HEK293T (cell line): ENCODE results near the gene SELENOP.

ENCODE experiments used
- CTCF ChIA-PET: fragments of 350-600 bp; formaldehyde crosslinking; extraction: SDS; loops from one replicate; lab custom pipeline; 2021; ENCODE audit warnings: antibody characterized with exemption, inconsistent platforms; lab: Yijun Ruan, JAX
- POLR2A ChIA-PET: fragments of 350-600 bp; formaldehyde crosslinking; extraction: SDS; loops from one replicate; lab custom pipeline; 2020; ENCODE audit warnings: antibody characterized with exemption, inconsistent platforms; lab: Yijun Ruan, JAX
- DNase-seq: peaks from one replicate; pipeline ENCODE4 v3.0.0; 2012; ENCODE audit warnings: mixed read lengths; ENCODE audit errors: extremely low spot score
- ARNT ChIP-seq: fragments of 450-650 bp; IDR thresholded peaks from 2 replicates; pipeline ENCODE4 v1.6.1; 2017; ENCODE audit warnings: mild to moderate bottlenecking
- BHLHE40 ChIP-seq: fragments of 450-650 bp; IDR thresholded peaks from 2 replicates; pipeline ENCODE4 v1.6.1; 2016; ENCODE audit warnings: mild to moderate bottlenecking, moderate library complexity, borderline replicate concordance
- CTBP1 ChIP-seq: fragments of 450-650 bp; IDR thresholded peaks from 2 replicates; pipeline ENCODE4 v1.6.1; 2016; ENCODE audit warnings: borderline replicate concordance
- ELF4 ChIP-seq: fragments of 450-650 bp; IDR thresholded peaks from 2 replicates; pipeline ENCODE4 v1.6.1; 2017; ENCODE audit warnings: antibody characterized with exemption
- FOXA1 ChIP-seq: fragments of 450-650 bp; IDR thresholded peaks from 2 replicates; pipeline ENCODE4 v1.6.1; 2016; ENCODE audit warnings: mild to moderate bottlenecking
- FOXK2 ChIP-seq: fragments of 450-650 bp; IDR thresholded peaks from 2 replicates; pipeline ENCODE4 v1.6.1; 2016; ENCODE audit warnings: mild to moderate bottlenecking
- FOXM1 ChIP-seq: fragments of 450-650 bp; IDR thresholded peaks from 2 replicates; pipeline ENCODE4 v1.6.1; 2017; ENCODE audit warnings: mild to moderate bottlenecking, borderline replicate concordance
- HDGF ChIP-seq: fragments of 450-650 bp; IDR thresholded peaks from 2 replicates; pipeline ENCODE4 v1.6.1; 2017; ENCODE audit warnings: antibody characterized with exemption, borderline replicate concordance
- L3MBTL2 ChIP-seq: fragments of 450-650 bp; conservative IDR thresholded peaks from 2 replicates; pipeline ENCODE4 v1.6.1; 2016; ENCODE audit warnings: mild to moderate bottlenecking
- LEF1 ChIP-seq: fragments of 450-650 bp; IDR thresholded peaks from 2 replicates; pipeline ENCODE4 v1.6.1; 2017; ENCODE audit warnings: mild to moderate bottlenecking, borderline replicate concordance
- NFRKB ChIP-seq: fragments of 450-650 bp; IDR thresholded peaks from 2 replicates; pipeline ENCODE4 v1.6.1; 2016; ENCODE audit warnings: mild to moderate bottlenecking, moderate library complexity
- SP1 ChIP-seq: fragments of 450-650 bp; IDR thresholded peaks from 2 replicates; pipeline ENCODE4 v1.6.1; 2017
- SUZ12 ChIP-seq: fragments of 450-650 bp; IDR thresholded peaks from 2 replicates; pipeline ENCODE4 v1.6.1; 2016; ENCODE audit warnings: mild to moderate bottlenecking
- TARDBP ChIP-seq: fragments of 450-650 bp; IDR thresholded peaks from 2 replicates; pipeline ENCODE4 v1.6.1; 2016
- ZNF384 ChIP-seq: fragments of 450-650 bp; IDR thresholded peaks from 2 replicates; pipeline ENCODE4 v1.6.1; 2016
- TF ChIP-seq, protein P1 (sequence below): fragments of 450-650 bp; IDR thresholded peaks from 2 replicates; pipeline ENCODE4 v1.6.1; 2016

SELENOP gene

DNA sequence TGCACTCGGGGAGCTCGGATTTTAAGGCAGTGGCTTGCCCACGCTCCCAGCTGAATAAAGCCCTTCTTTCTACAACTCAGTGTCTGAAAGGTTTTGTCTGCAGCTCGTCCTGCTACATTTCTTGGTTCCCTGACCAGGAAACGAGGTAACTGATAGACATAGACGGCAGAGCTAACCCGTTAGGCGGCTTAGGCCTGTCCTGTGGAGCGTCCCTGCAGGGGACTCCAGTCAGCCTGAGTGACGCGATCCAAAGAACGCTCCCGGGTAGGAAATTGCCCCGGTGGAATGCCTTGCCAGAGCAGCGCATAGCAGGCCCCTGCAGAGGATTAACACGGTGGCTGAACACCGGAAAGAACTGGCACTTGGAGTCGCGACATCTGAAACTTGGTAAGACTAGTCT lies 1.8 kb upstream of the SELENOP start:
- no peak for DNase-seq
- TF ChIP-seq LEF1: no peak
- no peak for TF ChIP-seq SP1
- no peak for TF ChIP-seq ELF4
- no peak for TF ChIP-seq FOXK2
- no peak for TF ChIP-seq HDGF
- no peak for TF ChIP-seq TARDBP
- TF ChIP-seq FOXA1: no peak
- TF ChIP-seq SUZ12: no peak
- TF ChIP-seq ZNF384: no peak
- no peak for TF ChIP-seq NFRKB
- no peak for TF ChIP-seq CTBP1
- no peak for TF ChIP-seq FOXM1
- TF ChIP-seq ARNT: no peak
- no peak for TF ChIP-seq BHLHE40
- no peak for TF ChIP-seq L3MBTL2
- TF ChIP-seq, protein P1, sequence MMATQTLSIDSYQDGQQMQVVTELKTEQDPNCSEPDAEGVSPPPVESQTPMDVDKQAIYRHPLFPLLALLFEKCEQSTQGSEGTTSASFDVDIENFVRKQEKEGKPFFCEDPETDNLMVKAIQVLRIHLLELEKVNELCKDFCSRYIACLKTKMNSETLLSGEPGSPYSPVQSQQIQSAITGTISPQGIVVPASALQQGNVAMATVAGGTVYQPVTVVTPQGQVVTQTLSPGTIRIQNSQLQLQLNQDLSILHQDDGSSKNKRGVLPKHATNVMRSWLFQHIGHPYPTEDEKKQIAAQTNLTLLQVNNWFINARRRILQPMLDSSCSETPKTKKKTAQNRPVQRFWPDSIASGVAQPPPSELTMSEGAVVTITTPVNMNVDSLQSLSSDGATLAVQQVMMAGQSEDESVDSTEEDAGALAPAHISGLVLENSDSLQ: no peak
- CTCF ChIA-PET: no interaction called here
- POLR2A ChIA-PET: no interaction called here

DNA sequence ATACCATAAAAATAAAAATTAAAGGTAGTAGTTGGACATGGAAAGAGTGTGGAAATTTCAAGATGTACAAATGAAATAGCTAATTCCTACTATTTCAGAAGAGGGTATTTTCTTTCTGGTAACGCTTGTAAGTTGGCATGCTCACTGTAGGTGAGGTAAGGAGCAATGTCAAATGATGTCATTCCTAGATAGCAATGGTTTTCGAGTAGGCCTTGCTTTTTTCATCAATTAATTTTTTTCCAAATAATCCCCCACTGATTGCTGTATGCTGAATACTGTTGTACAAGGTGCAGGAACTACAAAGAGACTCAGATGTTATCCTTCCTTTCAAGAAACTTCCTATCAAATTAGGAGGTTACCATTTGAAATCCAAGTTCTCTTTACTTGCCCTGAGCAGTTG lies 928 bp upstream of the SELENOP start:
- POLR2A ChIA-PET: no interaction called here
- CTCF ChIA-PET: no interaction called here
- no peak for DNase-seq
- TF ChIP-seq FOXA1 (no peak), HDGF (no peak), ARNT (no peak), L3MBTL2 (no peak), LEF1 (no peak), FOXK2 (no peak), ELF4 (no peak), SP1 (no peak), SUZ12 (no peak), FOXM1 (no peak), TARDBP (no peak), BHLHE40 (no peak), ZNF384 (no peak), NFRKB (no peak), CTBP1 (no peak)
- TF ChIP-seq, protein P1: no peak

DNA sequence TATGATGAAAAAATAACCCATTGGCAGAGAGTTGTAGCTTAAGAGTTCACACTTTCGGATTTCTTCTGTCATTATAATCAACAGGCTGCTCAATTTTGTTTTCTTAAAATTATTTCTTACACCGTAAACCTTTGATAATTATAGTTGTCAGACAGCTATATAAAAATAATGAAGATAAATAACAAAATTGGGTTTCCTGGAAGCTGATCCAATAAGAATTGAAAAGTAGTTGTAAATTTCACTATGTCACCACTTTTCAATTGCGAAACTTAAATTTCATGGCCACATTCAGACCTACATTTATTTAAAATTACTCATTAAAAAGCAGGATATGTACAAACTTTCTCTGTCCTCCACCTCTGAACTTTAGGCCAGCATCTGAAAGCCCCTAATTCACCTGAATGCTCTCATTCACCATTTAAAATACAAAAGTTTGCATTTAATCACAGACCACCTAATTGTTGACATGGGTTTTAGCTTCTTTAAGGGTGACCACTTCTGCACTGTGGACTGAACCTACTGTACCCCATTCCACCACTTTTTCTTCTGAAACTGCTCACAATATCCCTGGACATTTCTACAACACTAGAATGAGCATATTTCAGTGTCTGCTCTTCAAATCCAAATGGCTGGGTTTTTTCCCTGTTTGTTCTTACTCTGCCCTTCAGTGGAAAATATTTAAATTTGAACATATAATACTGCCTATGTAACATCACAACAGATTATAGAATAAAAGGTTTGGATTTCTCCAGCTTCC lies 680 bp downstream of the SELENOP start:
- DNase-seq: no peak
- POLR2A ChIA-PET: interaction anchor here (1.4 to 1.5 kb wide), 2 partner anchors 43 to 388 kb away, joined by 3 read pairs; partner anchors contain the start of gene GHR
- CTCF ChIA-PET: interaction anchor here (0.6 to 1.2 kb wide), 4 partner anchors 15 to 579 kb away, joined by 3 to 4 read pairs (median 3); no protein-coding TSS in a partner anchor
- TF ChIP-seq SUZ12: no peak
- TF ChIP-seq ARNT: no peak
- TF ChIP-seq ZNF384: no peak
- no peak for TF ChIP-seq FOXM1
- TF ChIP-seq SP1: no peak
- TF ChIP-seq HDGF: no peak
- no peak for TF ChIP-seq FOXK2
- TF ChIP-seq FOXA1: no peak
- TF ChIP-seq, protein P1: no peak
- TF ChIP-seq ELF4: no peak
- TF ChIP-seq L3MBTL2: no peak
- TF ChIP-seq CTBP1: no peak
- no peak for TF ChIP-seq LEF1

DNA sequence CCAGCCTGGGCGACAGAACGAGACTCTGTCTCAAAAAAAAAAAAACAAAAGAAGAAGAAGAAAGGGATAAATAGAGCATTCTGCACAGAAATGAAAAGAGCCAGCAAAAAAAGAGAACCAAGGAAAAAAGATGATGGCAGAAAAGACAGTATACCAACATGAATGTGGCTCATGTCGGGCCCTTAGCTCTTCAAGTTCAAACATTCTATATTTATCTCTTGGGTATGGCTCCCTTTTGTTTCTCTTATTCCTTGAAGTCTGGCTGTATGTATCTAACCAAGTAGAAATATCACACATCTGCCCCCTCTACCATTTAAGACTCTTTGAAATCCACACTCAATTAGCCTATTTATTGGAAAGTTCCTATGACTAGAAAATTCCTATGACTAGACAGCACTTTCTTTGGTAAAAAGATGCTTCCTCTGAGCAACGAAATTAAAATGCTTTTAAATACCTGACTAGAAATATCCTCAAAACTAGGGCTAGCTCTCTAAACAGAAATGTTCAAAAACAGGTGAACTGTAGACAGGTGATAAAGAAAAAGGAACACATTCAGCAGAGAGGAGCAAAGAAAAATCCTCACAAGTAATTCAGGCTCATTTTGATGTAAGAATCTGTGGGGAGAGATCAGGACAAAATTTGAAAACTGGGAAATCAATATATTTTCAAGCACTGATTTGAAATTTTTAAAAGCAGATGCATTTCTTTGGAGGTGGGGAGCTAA lies 2.6 kb downstream of the SELENOP start:
- ChIA-PET POLR2A (no interaction called here), CTCF (no interaction called here)
- no peak for TF ChIP-seq L3MBTL2
- DNase-seq: no peak

DNA sequence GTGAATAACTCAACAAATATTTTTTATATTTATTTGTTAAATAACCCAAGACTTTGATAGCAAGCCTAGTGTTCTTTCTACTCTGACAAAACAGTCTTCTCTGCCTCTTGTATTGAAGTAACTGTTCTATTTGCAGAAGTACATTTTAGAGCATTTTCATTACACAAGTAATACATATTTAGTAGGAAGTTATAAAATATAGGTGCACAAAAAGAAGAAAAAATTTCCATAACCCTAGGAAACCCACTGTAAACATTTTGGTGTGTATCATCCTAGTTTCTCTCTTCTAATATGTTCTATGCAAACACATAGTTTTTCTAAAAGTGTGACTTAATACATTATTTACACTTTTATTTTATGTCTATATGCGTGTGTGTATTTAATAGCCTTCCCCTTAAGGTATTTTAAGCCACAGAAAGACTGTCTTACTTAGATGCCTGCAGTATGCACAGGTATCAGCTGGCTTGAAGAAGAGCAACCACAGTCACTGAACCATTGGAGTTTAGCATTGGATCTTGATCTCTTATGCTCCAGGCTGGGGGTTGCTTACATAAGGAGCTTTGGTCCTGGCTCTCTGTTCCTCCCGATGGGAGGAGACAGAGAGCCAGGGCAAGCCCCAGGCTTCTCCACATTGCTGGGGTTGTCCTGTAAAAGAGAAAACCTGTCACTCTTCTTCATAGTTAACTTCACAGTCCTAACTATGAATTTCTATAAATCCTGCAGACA lies 3.8 kb downstream of the SELENOP start:
- ChIA-PET POLR2A (no interaction called here), CTCF (no interaction called here)
- no peak for TF ChIP-seq BHLHE40
- no peak for TF ChIP-seq L3MBTL2
- TF ChIP-seq SP1: no peak
- TF ChIP-seq, protein P1: no peak
- no peak for TF ChIP-seq HDGF
- TF ChIP-seq ZNF384: no peak
- no peak for DNase-seq
